Neural cell (in vitro differentiated cells): ENCODE measurements around the gene TRMT2A. TPM values are rescaled to one million over a fixed set of nuclear protein-coding genes. Genes with fewer than 3 reads are reported as not detected.

ENCODE experiments used
- H2AFZ ChIP-seq: fragments of 200-600, 300-800 bp; sonication (generic), shearing (Covaris generic); 2 replicates; pipeline ENCODE4 v1.6.0; 2014; ENCODE audit warnings: low read depth, mild to moderate bottlenecking, antibody characterized with exemption, low read length, moderate library complexity
- H3F3A ChIP-seq: fragments of 200-600 bp; shearing (Covaris generic); 2 replicates; pipeline ENCODE4 v1.6.1; 2016; ENCODE audit warnings: mild to moderate bottlenecking, moderate library complexity, mixed read lengths, antibody characterized with exemption, low read length; ENCODE audit not compliant: insufficient read depth, poor library complexity, severe bottlenecking
- H3K27ac ChIP-seq: fragments of 200-600, 300-800 bp; sonication (generic), shearing (Covaris generic); 2 replicates; pipeline ENCODE4 v1.5.1; 2014; ENCODE audit warnings: mild to moderate bottlenecking, low read length, moderate library complexity
- H3K27me3 ChIP-seq: fragments of 300-800, 200-600 bp; sonication (generic), shearing (Covaris generic); 2 replicates; pipeline ENCODE4 v1.6.0; 2014; ENCODE audit warnings: mild to moderate bottlenecking, low read depth, low read length, moderate library complexity; ENCODE audit not compliant: insufficient read depth
- H3K36me3 ChIP-seq: fragments of 300-800, 200-600 bp; sonication (generic), shearing (Covaris generic); 2 replicates; pipeline ENCODE4 v1.5.1; 2014; ENCODE audit warnings: mild to moderate bottlenecking, antibody characterized with exemption, low read length, moderate library complexity; ENCODE audit not compliant: insufficient read depth
- H3K4me2 ChIP-seq: fragments of 300-800, 200-600 bp; sonication (generic), shearing (Covaris generic); 2 replicates; pipeline ENCODE4 v1.6.0; 2014; ENCODE audit warnings: mild to moderate bottlenecking, low read length
- H3K4me3 ChIP-seq: fragments of 300-800, 200-600 bp; sonication (generic), shearing (Covaris generic); 2 replicates; pipeline ENCODE4 v1.5.1; 2014; ENCODE audit warnings: mild to moderate bottlenecking, low read length, moderate library complexity
- H3K79me2 ChIP-seq: fragments of 200-600 bp; shearing (Covaris generic); replicated peaks from 2 replicates; pipeline ENCODE4 v1.6.0; 2014; ENCODE audit warnings: mild to moderate bottlenecking, low read length, moderate library complexity; ENCODE audit not compliant: insufficient read depth
- H3K9ac ChIP-seq: fragments of 300-800, 200-600 bp; sonication (generic), shearing (Covaris generic); 2 replicates; pipeline ENCODE4 v1.6.1; 2016; ENCODE audit warnings: mild to moderate bottlenecking, low read length, mixed read lengths
- H3K9me2 ChIP-seq: fragments of 200-600 bp; shearing (Covaris generic); 2 replicates; pipeline ENCODE4 v1.6.1; 2016; ENCODE audit warnings: mild to moderate bottlenecking, low read length, mixed read lengths; ENCODE audit not compliant: insufficient read depth
- H3K9me3 ChIP-seq: fragments of 200-600, 300-800 bp; sonication (generic), shearing (Covaris generic); 2 replicates; pipeline ENCODE4 v1.6.1; 2016; ENCODE audit warnings: mild to moderate bottlenecking, mixed run types, low read length, moderate library complexity, mixed read lengths
- H4K20me1 ChIP-seq: fragments of 200-600 bp; shearing (Covaris generic); 2 replicates; pipeline ENCODE4 v1.6.1; 2016; ENCODE audit warnings: mild to moderate bottlenecking, mixed run types; ENCODE audit not compliant: insufficient read depth
- EP300 ChIP-seq: fragments of 450-650 bp; conservative IDR thresholded peaks from 2 replicates; pipeline ENCODE4 v1.6.1; 2014; ENCODE audit warnings: antibody characterized with exemption, mild to moderate bottlenecking, moderate library complexity; ENCODE audit not compliant: poor library complexity, severe bottlenecking
- EZH2 ChIP-seq: fragments of 200-600, 300-800 bp; shearing (Covaris generic), sonication (generic); IDR thresholded peaks from 2 replicates; pipeline ENCODE4 v1.6.1; 2014; ENCODE audit warnings: antibody characterized with exemption, low read length, borderline replicate concordance, mild to moderate bottlenecking; ENCODE audit not compliant: insufficient read depth, poor library complexity, severe bottlenecking
- MXI1 ChIP-seq: fragments of 450-650 bp; conservative IDR thresholded peaks from 2 replicates; pipeline ENCODE4 v1.6.1; 2014; ENCODE audit warnings: antibody characterized with exemption, mild to moderate bottlenecking; ENCODE audit not compliant: poor library complexity, severe bottlenecking
- POLR2AphosphoS5 ChIP-seq: IDR thresholded peaks from 2 replicates; pipeline ENCODE4 v1.6.1; 2012
- RAD21 ChIP-seq: fragments of 450-650 bp; conservative IDR thresholded peaks from 2 replicates; pipeline ENCODE4 v1.6.1; 2014; ENCODE audit warnings: antibody characterized with exemption, mild to moderate bottlenecking, moderate library complexity
- SMC3 ChIP-seq: fragments of 450-650 bp; conservative IDR thresholded peaks from 2 replicates; pipeline ENCODE4 v1.6.1; 2014; ENCODE audit warnings: antibody characterized with exemption, mild to moderate bottlenecking, moderate library complexity; ENCODE audit not compliant: poor library complexity
- TAF1 ChIP-seq: IDR thresholded peaks from 2 replicates; pipeline ENCODE4 v1.6.1; 2012; ENCODE audit warnings: low read depth
- polyA plus RNA-seq: library from polyadenylated mRNA; depleted of rRNA; stranded (reverse); fragments of >200 nt; gene quantifications from 2 replicates; pipeline ENCODE4 v1.2.3, GENCODE V29; 2014
- TF ChIP-seq, protein P1 (sequence below): fragments of 450-650 bp; IDR thresholded peaks from 2 replicates; pipeline ENCODE4 v1.5.1; 2014; ENCODE audit warnings: antibody characterized with exemption, mild to moderate bottlenecking, moderate library complexity; ENCODE audit not compliant: poor library complexity, severe bottlenecking
- TF ChIP-seq, protein P2 (sequence below): IDR thresholded peaks from 2 replicates; pipeline ENCODE4 v1.6.1; 2012; ENCODE audit warnings: borderline replicate concordance

Gene TRMT2A
- polyA plus RNA-seq, 1 donor from 2014 or later, result 96.7 TPM

DNA sequence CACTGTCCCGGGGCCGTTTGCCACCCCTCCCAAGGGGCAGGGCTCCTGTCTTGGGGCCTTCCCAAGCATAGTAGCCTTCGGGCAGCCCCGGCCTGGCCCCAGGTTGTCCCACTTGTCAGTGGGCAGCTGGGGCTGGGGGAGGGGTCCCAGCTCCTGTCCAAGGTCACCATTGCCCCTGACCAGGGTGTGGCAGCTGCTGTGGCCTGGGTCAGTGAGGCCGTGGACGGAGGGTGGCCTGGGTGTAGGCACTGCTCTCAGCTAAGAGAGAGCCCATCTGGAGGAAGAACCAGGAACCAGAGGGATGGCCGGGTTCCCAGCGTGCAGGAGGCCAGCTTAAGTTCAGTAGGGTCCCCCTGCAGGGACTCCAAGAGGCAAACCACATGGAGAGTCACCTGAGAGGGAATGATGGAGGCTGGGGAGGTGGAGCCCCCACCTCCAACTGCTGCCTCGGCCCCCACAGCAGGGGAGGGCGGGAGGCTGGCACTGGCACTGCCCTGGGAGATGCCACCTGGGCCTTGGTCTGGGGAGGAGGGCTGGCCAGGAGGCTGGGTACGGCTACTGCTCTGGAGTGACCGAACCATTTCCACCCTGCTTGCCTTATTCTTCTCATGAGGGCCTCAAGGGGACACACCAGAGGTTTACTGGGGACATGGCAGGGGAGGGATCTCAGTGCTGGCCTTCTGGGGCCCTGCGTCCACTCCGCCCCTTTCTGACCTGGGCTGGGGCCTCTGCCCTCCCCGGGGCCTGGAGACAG, 40.6 kb upstream of the TRMT2A start:
- no peak overlapping the region for H3K27ac ChIP-seq
- no peak for TF ChIP-seq EP300
- TF ChIP-seq SMC3, result no peak
- TF ChIP-seq, protein P1, sequence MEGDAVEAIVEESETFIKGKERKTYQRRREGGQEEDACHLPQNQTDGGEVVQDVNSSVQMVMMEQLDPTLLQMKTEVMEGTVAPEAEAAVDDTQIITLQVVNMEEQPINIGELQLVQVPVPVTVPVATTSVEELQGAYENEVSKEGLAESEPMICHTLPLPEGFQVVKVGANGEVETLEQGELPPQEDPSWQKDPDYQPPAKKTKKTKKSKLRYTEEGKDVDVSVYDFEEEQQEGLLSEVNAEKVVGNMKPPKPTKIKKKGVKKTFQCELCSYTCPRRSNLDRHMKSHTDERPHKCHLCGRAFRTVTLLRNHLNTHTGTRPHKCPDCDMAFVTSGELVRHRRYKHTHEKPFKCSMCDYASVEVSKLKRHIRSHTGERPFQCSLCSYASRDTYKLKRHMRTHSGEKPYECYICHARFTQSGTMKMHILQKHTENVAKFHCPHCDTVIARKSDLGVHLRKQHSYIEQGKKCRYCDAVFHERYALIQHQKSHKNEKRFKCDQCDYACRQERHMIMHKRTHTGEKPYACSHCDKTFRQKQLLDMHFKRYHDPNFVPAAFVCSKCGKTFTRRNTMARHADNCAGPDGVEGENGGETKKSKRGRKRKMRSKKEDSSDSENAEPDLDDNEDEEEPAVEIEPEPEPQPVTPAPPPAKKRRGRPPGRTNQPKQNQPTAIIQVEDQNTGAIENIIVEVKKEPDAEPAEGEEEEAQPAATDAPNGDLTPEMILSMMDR, result no peak
- no peak for TF ChIP-seq TAF1
- TF ChIP-seq POLR2AphosphoS5, result no peak
- no peak for TF ChIP-seq RAD21
- TF ChIP-seq EZH2, result no peak
- TF ChIP-seq, protein P2, sequence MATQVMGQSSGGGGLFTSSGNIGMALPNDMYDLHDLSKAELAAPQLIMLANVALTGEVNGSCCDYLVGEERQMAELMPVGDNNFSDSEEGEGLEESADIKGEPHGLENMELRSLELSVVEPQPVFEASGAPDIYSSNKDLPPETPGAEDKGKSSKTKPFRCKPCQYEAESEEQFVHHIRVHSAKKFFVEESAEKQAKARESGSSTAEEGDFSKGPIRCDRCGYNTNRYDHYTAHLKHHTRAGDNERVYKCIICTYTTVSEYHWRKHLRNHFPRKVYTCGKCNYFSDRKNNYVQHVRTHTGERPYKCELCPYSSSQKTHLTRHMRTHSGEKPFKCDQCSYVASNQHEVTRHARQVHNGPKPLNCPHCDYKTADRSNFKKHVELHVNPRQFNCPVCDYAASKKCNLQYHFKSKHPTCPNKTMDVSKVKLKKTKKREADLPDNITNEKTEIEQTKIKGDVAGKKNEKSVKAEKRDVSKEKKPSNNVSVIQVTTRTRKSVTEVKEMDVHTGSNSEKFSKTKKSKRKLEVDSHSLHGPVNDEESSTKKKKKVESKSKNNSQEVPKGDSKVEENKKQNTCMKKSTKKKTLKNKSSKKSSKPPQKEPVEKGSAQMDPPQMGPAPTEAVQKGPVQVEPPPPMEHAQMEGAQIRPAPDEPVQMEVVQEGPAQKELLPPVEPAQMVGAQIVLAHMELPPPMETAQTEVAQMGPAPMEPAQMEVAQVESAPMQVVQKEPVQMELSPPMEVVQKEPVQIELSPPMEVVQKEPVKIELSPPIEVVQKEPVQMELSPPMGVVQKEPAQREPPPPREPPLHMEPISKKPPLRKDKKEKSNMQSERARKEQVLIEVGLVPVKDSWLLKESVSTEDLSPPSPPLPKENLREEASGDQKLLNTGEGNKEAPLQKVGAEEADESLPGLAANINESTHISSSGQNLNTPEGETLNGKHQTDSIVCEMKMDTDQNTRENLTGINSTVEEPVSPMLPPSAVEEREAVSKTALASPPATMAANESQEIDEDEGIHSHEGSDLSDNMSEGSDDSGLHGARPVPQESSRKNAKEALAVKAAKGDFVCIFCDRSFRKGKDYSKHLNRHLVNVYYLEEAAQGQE, result no peak
- no peak for TF ChIP-seq MXI1
- no peaks in the 10 kb centered on the region for H3K36me3 ChIP-seq
- H4K20me1 ChIP-seq, result no peaks in the 10 kb centered on the region
- H3K9me2 ChIP-seq, result no peaks in the 10 kb centered on the region
- no peaks in the 10 kb centered on the region for H3K9me3 ChIP-seq
- H3K9ac ChIP-seq, result no peak overlapping the region
- H3K4me2 ChIP-seq, result no peak overlapping the region
- no peaks in the 10 kb centered on the region for H3F3A ChIP-seq
- no peak overlapping the region for H3K4me3 ChIP-seq
- H3K79me2 ChIP-seq, result no peaks in the 10 kb centered on the region
- no peaks in the 10 kb centered on the region for H3K27me3 ChIP-seq
- no peak overlapping the region for H2AFZ ChIP-seq

DNA sequence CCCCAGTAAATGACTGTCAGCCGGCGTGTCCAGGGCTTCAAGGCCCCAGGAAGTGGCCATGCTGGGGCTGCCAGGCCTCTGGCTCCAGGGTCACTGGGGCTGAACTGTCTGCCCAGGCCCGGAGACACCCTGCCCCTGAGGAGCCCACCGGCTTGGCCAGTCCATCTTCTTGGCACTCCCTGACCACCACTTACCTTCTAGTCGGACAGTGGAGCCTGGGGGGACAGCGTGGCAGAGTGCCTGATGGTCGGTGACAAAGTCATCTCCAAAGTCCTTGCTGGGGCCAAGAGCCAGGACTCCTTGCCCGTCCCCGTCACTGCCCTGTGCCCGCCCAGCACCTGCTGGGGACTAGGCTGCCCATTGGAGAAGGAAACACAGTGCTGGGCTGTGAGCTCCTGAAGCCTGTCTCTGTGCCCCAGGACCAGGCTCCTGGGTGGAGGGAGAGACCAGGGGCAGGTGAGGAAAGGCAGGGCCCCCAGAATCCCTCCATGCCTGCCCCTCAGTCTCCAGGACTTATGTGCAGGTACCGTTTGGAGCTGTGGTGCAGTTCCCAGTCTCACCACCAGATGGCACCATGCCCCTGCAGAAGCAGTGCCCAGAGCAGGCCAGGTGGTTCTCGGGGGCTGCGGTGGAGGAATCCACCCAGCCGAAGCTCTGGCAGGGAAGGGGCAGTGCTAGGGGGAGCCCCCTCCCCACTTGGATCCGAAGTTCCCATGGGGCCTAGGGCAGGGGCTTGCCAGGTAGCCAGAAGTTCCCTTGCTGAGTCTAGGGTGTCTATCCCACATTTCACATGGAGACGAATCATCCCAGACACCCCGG, 39.8 kb upstream of the TRMT2A start:
- H3K36me3 ChIP-seq, result no peaks in the 10 kb centered on the region
- TF ChIP-seq, protein P1, result peak; percentile 99
- peak; percentile 100 for TF ChIP-seq RAD21
- TF ChIP-seq SMC3, result peak; percentile 100
- no peak for TF ChIP-seq POLR2AphosphoS5
- H3K4me3 ChIP-seq, result no peak overlapping the region
- H3K9ac ChIP-seq, result no peak overlapping the region
- no peaks in the 10 kb centered on the region for H3K27me3 ChIP-seq
- H3K9me3 ChIP-seq, result no peaks in the 10 kb centered on the region
- no peaks in the 10 kb centered on the region for H4K20me1 ChIP-seq
- H3F3A ChIP-seq, result no peaks in the 10 kb centered on the region
- H3K4me2 ChIP-seq, result no peak overlapping the region
- H2AFZ ChIP-seq, result no peak overlapping the region
- no peaks in the 10 kb centered on the region for H3K9me2 ChIP-seq
- no peak overlapping the region for H3K27ac ChIP-seq
- H3K79me2 ChIP-seq, result no peaks in the 10 kb centered on the region
